ENCODE measurements around the gene SERTAD1.

The SERTAD1 gene

DNA sequence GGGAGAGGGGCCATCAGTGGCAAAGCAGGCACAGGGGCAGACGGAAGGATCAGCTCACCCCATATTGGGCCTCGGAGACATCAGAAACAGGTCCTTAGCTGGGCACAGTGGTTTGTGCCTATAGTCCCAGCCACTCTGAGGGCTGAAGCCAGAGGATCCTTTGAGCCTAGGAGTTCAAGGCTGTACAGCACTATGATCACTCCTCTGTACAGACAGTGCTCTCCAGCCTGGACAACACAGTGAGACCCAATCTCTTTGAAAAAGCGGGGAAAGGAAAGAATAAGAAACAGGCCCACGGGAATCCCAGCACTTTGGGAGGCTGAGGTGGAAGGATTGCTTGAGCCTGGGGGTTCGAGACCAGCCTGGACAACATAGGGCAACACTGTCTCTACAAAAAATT lies 6.0 kb downstream of the SERTAD1 start:
- Histone ChIP-seq H3K27ac (ENCODE audit: low read depth, low read length) (no peak overlapping the region), H3K4me2 (ENCODE audit: low read depth, low read length, poor library complexity, severe bottlenecking) (no peak overlapping the region)

GRCh38 chr19:40419066-40419612 lies 6.7 kb downstream of the SERTAD1 start:
- H2AFZ ChIP-seq (ENCODE audit: low read depth, low read length, severe bottlenecking): no peak overlapping the region
- H3K4me3 ChIP-seq (ENCODE audit: insufficient read depth, low read length, poor library complexity, severe bottlenecking): no peak overlapping the region
- no peak overlapping the region for H3K4me2 ChIP-seq (ENCODE audit: low read depth, low read length, poor library complexity, severe bottlenecking)
- no peaks in the 10 kb centered on the region for H3K9me3 ChIP-seq (ENCODE audit: insufficient read depth, low read length)
- H3K27me3 ChIP-seq (ENCODE audit: low read length): no peaks in the 10 kb centered on the region
- peaks cover 2% of the 10 kb centered on the region; the same call in 1 of the 2 replicates for H3F3A ChIP-seq (ENCODE audit: insufficient read depth)
- no peaks in the 10 kb centered on the region for H4K20me1 ChIP-seq (ENCODE audit: low read depth, low read length)
- H3K27ac ChIP-seq (ENCODE audit: low read depth, low read length): no peak overlapping the region
- TF ChIP-seq EZH2phosphoT487 (conservative IDR thresholded peaks at IDR 0.05; ENCODE audit: low read length) (no peak), CTCF (IDR thresholded peaks at IDR 0.05; ENCODE audit: insufficient read depth, low read length, poor library complexity, severe bottlenecking) (no peak)
- H3K9ac ChIP-seq (ENCODE audit: low read length): no peak overlapping the region
- no peaks in the 10 kb centered on the region for H3K9me2 ChIP-seq (replicated peaks; ENCODE audit: insufficient read depth, low read length)
- no peaks in the 10 kb centered on the region for H3K36me3 ChIP-seq (ENCODE audit: low read length)
- no peaks in the 10 kb centered on the region for H3K79me2 ChIP-seq (ENCODE audit: insufficient read depth, low read length)

More for the DNA sequence above, 6.0 kb downstream of the SERTAD1 start:
- no peaks in the 10 kb centered on the region for H3K36me3 ChIP-seq (ENCODE audit: low read length)
- H4K20me1 ChIP-seq (ENCODE audit: low read depth, low read length): no peaks in the 10 kb centered on the region
- H3K79me2 ChIP-seq (ENCODE audit: insufficient read depth, low read length): no peaks in the 10 kb centered on the region
- no peak for TF ChIP-seq CTCF (IDR thresholded peaks at IDR 0.05; ENCODE audit: insufficient read depth, low read length, poor library complexity, severe bottlenecking)
- TF ChIP-seq EZH2phosphoT487 (conservative IDR thresholded peaks at IDR 0.05; ENCODE audit: low read length): no peak
- H3K9me3 ChIP-seq (ENCODE audit: insufficient read depth, low read length): no peaks in the 10 kb centered on the region
- no peak overlapping the region for H2AFZ ChIP-seq (ENCODE audit: low read depth, low read length, severe bottlenecking)
- H3K9ac ChIP-seq (ENCODE audit: low read length): no peak overlapping the region
- no peaks in the 10 kb centered on the region for H3K9me2 ChIP-seq (replicated peaks; ENCODE audit: insufficient read depth, low read length)
- H3K27me3 ChIP-seq (ENCODE audit: low read length): no peaks in the 10 kb centered on the region
- H3K4me3 ChIP-seq (ENCODE audit: insufficient read depth, low read length, poor library complexity, severe bottlenecking): no peak overlapping the region
- peaks cover 8% of the 10 kb centered on the region; the same call in 1 of the 2 replicates for H3F3A ChIP-seq (ENCODE audit: insufficient read depth)

GRCh38 chr19:40418040-40418439 lies 7.8 kb downstream of the SERTAD1 start:
- H2AFZ ChIP-seq (ENCODE audit: low read depth, low read length, severe bottlenecking): no peak overlapping the region
- H3K27me3 ChIP-seq (ENCODE audit: low read length): no peaks in the 10 kb centered on the region
- no peaks in the 10 kb centered on the region for H4K20me1 ChIP-seq (ENCODE audit: low read depth, low read length)
- no peak overlapping the region for H3K4me2 ChIP-seq (ENCODE audit: low read depth, low read length, poor library complexity, severe bottlenecking)
- H3K4me3 ChIP-seq (ENCODE audit: insufficient read depth, low read length, poor library complexity, severe bottlenecking): no peak overlapping the region
- no peaks in the 10 kb centered on the region for H3K9me2 ChIP-seq (replicated peaks; ENCODE audit: insufficient read depth, low read length)
- no peak overlapping the region for H3K9ac ChIP-seq (ENCODE audit: low read length)
- H3F3A ChIP-seq (ENCODE audit: insufficient read depth): no peaks in the 10 kb centered on the region
- no peaks in the 10 kb centered on the region for H3K36me3 ChIP-seq (ENCODE audit: low read length)
- no peaks in the 10 kb centered on the region for H3K9me3 ChIP-seq (ENCODE audit: insufficient read depth, low read length)
- H3K27ac ChIP-seq (ENCODE audit: low read depth, low read length): no peak overlapping the region
- TF ChIP-seq EZH2phosphoT487 (conservative IDR thresholded peaks at IDR 0.05; ENCODE audit: low read length) (no peak), CTCF (IDR thresholded peaks at IDR 0.05; ENCODE audit: insufficient read depth, low read length, poor library complexity, severe bottlenecking) (no peak)
- no peaks in the 10 kb centered on the region for H3K79me2 ChIP-seq (ENCODE audit: insufficient read depth, low read length)

Measured in SU-DHL-6 (cell line).